ENCODE results near the gene C2orf81.
"Not testable (repeated sequence)": the region's sequence is repeated elsewhere in the genome, so short reads cannot be mapped to it uniquely, and the experiment has no call there.

- not testable (repeated sequence) for TF ChIP-seq CTCF (IDR thresholded peaks at IDR 0.05; ENCODE audit: low read length); EZH2 (optimal IDR thresholded peaks at IDR 0.05; ENCODE audit: low read depth, low read length); EZH2phosphoT487 (IDR thresholded peaks at IDR 0.05; ENCODE audit: low read length)
Measured at GRCh38 chr2:74459503-74460118, 38.2 kb upstream of the C2orf81 start.

Data from MM.1S (cell line).